DOHH2 (cell line): ENCODE results near the gene AXIN1.
"Not testable (repeated sequence)": the region's sequence is repeated elsewhere in the genome, so short reads cannot be mapped to it uniquely, and the experiment has no call there.

ENCODE experiments used
- CTCF ChIP-seq: fragments of 200-600 bp; sonication (generic); IDR thresholded peaks from one replicate; pipeline ENCODE4 v1.5.1; 2014; ENCODE audit warnings: antibody characterized with exemption, mild to moderate bottlenecking, low read depth, low read length; ENCODE audit not compliant: poor library complexity, severe bottlenecking
- EZH2phosphoT487 ChIP-seq: fragments of 200-600 bp; sonication (generic); IDR thresholded peaks from 2 replicates; pipeline ENCODE4 v1.6.1; 2017; ENCODE audit warnings: borderline replicate concordance, mild to moderate bottlenecking, antibody characterized with exemption, low read length, moderate library complexity, mixed read lengths

GRCh38 chr16:387761-388666 lies 35.5 kb upstream of the AXIN1 start:
- TF ChIP-seq CTCF, EZH2phosphoT487: not testable (repeated sequence)
